ENCODE results near the gene SCARF1.
A peak's percentile ranks its signal among the peaks of the same experiment; 100 is the strongest.
"Not testable (repeated sequence)": the region's sequence is repeated elsewhere in the genome, so short reads cannot be mapped to it uniquely, and the experiment has no call there.

The SCARF1 gene

DNA sequence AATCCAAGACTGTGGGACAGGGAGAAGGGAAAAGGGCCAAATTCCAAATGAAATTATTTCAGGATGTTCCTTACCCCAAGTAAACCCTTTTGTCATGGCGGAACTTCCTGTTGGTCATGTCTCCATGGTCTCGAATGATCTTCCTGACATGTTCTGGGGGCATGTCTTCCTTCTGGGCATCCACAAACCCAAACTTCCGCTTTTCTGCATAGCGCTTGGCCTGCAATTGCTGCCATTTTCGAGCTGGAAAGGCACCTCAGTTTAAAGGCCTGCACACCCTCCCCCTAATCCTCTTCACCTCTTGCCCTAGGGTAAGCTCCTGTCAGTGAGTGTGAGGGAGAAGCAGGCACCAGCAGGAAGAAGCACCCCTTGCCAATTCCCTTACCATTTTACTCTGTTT, 37.9 kb upstream of the SCARF1 start:
- peak overlapping the region; percentile 93 for H3K27ac ChIP-seq

DNA sequence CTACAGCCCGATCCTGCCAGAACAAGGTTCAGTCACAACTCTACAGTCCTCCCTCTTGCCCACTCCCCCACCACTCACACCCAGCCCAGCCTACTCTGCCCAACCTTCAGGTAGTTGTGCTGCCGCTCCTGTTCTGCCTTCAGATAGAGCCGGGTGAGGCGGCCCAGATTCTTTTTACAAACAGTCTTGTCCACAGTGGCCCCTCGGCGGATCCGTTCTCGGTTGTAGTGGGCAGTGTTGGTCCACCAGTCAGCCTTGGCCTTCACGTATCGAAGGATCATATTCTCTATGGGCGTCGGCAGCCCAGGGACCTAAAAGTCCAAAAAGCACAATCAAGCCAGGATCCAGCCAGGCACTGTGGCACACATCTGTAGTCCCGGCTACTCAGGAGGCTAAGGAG, 30.9 kb upstream of the SCARF1 start:
- H3K27ac ChIP-seq = no peak overlapping the region
- no peak for TF ChIP-seq ZFX (IDR thresholded peaks at IDR 0.05)
- TF ChIP-seq, protein P1, sequence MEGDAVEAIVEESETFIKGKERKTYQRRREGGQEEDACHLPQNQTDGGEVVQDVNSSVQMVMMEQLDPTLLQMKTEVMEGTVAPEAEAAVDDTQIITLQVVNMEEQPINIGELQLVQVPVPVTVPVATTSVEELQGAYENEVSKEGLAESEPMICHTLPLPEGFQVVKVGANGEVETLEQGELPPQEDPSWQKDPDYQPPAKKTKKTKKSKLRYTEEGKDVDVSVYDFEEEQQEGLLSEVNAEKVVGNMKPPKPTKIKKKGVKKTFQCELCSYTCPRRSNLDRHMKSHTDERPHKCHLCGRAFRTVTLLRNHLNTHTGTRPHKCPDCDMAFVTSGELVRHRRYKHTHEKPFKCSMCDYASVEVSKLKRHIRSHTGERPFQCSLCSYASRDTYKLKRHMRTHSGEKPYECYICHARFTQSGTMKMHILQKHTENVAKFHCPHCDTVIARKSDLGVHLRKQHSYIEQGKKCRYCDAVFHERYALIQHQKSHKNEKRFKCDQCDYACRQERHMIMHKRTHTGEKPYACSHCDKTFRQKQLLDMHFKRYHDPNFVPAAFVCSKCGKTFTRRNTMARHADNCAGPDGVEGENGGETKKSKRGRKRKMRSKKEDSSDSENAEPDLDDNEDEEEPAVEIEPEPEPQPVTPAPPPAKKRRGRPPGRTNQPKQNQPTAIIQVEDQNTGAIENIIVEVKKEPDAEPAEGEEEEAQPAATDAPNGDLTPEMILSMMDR (conservative IDR thresholded peaks at IDR 0.05) = no peak

More for the DNA sequence above, 37.9 kb upstream of the SCARF1 start:
- TF ChIP-seq, protein P1 (conservative IDR thresholded peaks at IDR 0.05) = no peak
- no peak for TF ChIP-seq ZFX (IDR thresholded peaks at IDR 0.05)

DNA sequence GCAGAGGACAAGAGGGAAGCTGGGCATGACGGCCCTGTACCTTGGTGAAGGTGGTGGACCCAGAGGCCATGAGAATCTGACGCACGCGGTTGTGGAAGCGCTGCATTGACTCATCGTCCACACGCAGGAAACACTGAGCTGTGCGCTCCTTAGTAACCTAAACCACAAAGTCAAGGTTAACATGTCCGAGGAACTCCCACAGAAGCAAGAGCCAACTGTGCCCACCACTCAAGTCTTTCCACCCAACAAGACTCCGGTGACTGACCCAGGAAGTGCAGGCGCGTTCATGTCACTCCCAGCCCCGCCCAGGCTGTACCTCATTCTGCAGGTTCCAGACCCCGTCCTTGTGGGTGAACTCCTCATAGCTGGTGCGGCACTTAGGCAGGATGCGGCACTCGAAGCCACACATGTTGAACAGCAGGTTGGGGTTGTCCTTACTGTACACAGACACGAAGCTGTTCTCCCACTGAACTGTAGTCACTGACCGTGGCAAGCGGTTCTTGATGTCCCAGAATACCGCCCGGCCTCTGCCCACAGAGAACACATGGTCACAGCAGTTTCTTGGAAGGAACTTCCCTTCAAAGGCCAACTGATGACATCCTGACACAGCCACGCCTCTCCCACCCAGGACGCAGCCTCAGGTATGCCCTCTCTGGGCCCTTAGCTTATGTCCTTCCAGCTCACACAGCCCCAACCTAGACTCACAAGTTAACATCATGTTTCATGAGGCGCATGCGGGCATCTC, 27.7 kb upstream of the SCARF1 start:
- H3K27ac ChIP-seq = no peak overlapping the region
- TF ChIP-seq, protein P1 (conservative IDR thresholded peaks at IDR 0.05) = no peak
- TF ChIP-seq ZFX (IDR thresholded peaks at IDR 0.05) = no peak

DNA sequence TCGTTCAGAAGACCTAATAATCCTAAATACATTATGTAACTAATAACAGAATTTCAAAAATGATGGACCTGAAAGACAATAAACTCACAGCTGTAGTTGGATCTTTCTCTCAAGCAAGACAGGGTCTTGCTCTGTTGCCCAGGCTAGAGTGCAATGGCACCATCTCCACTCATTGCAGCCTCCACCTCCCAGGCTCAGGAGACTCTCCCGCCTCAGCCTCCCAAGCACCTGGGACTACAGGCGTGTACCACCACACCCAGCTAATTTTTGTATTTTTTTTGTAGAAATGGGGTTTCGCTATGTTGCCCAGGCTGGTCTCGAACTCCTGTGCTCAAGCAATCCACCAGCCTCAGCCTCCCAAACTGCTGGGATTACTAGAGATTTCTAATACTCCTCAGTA, 18.4 kb upstream of the SCARF1 start:
- not testable (repeated sequence) for H3K27ac ChIP-seq

DNA sequence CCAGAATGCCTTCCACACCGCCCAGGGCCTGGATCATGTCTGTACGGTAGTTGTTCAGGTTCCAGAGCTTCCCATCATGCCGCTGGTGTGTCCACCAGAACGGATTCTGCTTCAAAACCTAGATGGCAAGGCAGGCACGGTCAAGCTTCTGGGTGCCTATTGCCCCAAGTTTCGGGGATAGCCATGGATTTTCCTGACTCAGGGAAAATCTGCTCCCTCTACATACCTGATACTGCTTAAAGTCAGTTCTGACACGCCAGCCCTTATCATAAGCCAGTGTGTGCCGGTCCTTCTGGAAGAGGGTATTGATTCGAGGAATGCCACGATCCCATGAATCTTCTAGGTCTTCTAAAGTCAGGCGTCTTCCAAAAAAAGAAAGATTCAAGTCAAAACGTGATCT, 15.5 kb upstream of the SCARF1 start:
- TF ChIP-seq ZFX (IDR thresholded peaks at IDR 0.05) = no peak
- TF ChIP-seq, protein P1 (conservative IDR thresholded peaks at IDR 0.05) = no peak
- no peak overlapping the region for H3K27ac ChIP-seq

DNA sequence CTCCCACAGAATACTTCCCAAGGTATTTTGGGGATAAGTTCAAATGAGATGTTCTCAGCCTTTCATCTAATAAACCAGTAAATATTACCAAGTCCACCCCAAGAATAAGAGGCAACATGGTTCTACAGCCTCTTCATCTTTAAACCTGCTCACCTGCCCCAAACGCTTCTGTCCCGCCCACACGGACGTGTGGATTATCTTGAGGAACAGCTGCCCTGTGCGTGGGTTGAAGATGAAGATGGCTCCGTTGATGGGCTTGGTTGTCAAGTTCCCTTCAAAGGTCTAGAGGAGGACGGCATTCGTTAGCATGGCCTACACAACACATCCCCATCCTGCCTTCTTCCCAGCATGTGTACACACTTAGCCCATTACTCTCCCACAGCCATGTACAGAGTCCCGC, 12.6 kb upstream of the SCARF1 start:
- TF ChIP-seq, protein P1 (conservative IDR thresholded peaks at IDR 0.05) = no peak
- TF ChIP-seq ZFX (IDR thresholded peaks at IDR 0.05) = no peak
- H3K27ac ChIP-seq = no peak overlapping the region

DNA sequence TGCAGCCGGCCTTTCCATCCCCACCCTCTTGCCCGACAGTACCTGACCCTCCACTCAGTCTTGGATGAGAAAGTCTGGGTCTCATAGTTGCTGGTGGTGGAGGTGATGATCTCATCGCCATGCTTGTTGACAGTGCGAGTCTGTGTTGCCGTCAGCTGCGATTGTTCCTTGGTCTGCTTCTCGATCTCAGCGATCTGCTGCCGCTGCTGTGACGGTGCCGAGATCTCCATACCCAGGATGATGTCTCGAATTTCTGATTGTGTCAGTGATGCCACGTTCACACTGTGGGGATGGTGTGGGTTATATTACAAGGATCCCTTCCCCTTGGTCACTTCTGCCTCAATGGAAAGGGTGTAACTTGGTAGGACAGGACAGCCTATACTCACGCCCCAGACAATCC, 8.2 kb upstream of the SCARF1 start:
- TF ChIP-seq, protein P1 (conservative IDR thresholded peaks at IDR 0.05) = no peak
- no peak for TF ChIP-seq ZFX (IDR thresholded peaks at IDR 0.05)
- no peak overlapping the region for H3K27ac ChIP-seq

DNA sequence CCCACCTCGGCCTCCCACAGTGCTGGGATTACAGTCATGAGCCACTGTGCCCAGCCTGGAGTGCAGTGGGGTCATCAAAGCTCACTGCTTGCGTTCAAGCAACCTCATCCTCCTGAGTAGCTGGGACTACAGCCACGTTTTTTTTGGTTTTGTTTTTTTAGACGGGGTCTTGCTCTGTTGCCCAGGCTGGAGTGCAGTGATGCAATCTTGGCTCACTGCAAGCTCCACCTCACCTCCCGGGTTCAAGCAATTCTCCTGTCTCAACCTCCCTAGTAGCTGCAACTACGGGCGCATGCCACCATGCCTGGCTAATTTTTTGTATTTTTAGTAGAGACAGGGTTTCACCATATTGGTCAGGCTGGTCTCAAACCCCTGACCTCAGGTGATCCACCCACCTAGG, 7.3 kb upstream of the SCARF1 start:
- H3K27ac ChIP-seq = not testable (repeated sequence)
